WTC11 (cell line): ENCODE data around the gene IFITM10. TPM values are rescaled to one million over a fixed set of nuclear protein-coding genes. Genes with fewer than 3 reads are reported as not detected.

Experiments used
- ATAC-seq: fragments of 200-7000 bp; cut with Tn5 transposase; 2 replicates; pipeline ENCODE4 v1.10.0; 2021; ENCODE audit warnings: mild to moderate bottlenecking, moderate library complexity
- CTCF ChIA-PET: fragments of 300-600 bp; sonication (Branson Sonifier 250); formaldehyde crosslinking; loops from one replicate; lab custom pipeline; 2021; ENCODE audit warnings: antibody characterized with exemption; lab: Charles Lee
- POLR2A ChIA-PET: fragments of 350-600 bp; sonication (Branson Sonifier 250); formaldehyde crosslinking; loops from one replicate; lab custom pipeline; 2021; ENCODE audit warnings: antibody characterized with exemption; lab: Charles Lee
- DNase-seq: peaks from one replicate; pipeline ENCODE4 v3.0.0; 2021; ENCODE audit warnings: low spot score
- H3K27ac Mint-ChIP-seq: 2 replicates; pipeline ENCODE4 v1.8.0; 2021; ENCODE audit warnings: mixed read lengths
- H3K27me3 Mint-ChIP-seq: 2 replicates; pipeline ENCODE4 v1.8.0; 2021; ENCODE audit warnings: low read depth, mild to moderate bottlenecking, moderate library complexity, mixed read lengths
- H3K36me3 Mint-ChIP-seq: 2 replicates; pipeline ENCODE4 v1.8.0; 2021; ENCODE audit warnings: mixed read lengths
- H3K4me1 Mint-ChIP-seq: 2 replicates; pipeline ENCODE4 v1.8.0; 2022; ENCODE audit warnings: mixed read lengths
- H3K4me3 Mint-ChIP-seq: 2 replicates; pipeline ENCODE4 v1.8.0; 2021; ENCODE audit warnings: mild to moderate bottlenecking, moderate library complexity, mixed read lengths
- H3K9me3 Mint-ChIP-seq: 2 replicates; pipeline ENCODE4 v1.8.0; 2021; ENCODE audit warnings: mixed read lengths
- ESRRA ChIP-seq: sonication (generic); formaldehyde crosslinking; IDR thresholded peaks from 2 replicates; pipeline ENCODE4 v1.8.1; 2022; ENCODE audit warnings: mild to moderate bottlenecking, missing genetic modification reagents, borderline replicate concordance
- FOXK1 ChIP-seq: sonication (generic); formaldehyde crosslinking; IDR thresholded peaks from 2 replicates; pipeline ENCODE4 v1.8.0; 2022; ENCODE audit warnings: mild to moderate bottlenecking, moderate library complexity, missing genetic modification reagents
- JAZF1 ChIP-seq: fragments of 250-450 bp; sonication (Bioruptor Pico); IDR thresholded peaks from 2 replicates; pipeline ENCODE4 v1.9.0; 2021; ENCODE audit warnings: moderate library complexity, mild to moderate bottlenecking, inconsistent platforms
- KAT7 ChIP-seq: sonication (generic); formaldehyde crosslinking; IDR thresholded peaks from 2 replicates; pipeline ENCODE4 v1.8.1; 2023; ENCODE audit warnings: missing genetic modification reagents, mild to moderate bottlenecking, borderline replicate concordance
- MYBL2 ChIP-seq: sonication (generic); formaldehyde crosslinking; IDR thresholded peaks from 2 replicates; pipeline ENCODE4 v1.8.1; 2023; ENCODE audit warnings: mild to moderate bottlenecking, moderate library complexity, missing genetic modification reagents
- PREB ChIP-seq: sonication (generic); formaldehyde crosslinking; IDR thresholded peaks from 2 replicates; pipeline ENCODE4 v1.8.1; 2022; ENCODE audit warnings: mild to moderate bottlenecking, missing genetic modification reagents, moderate library complexity, borderline replicate concordance
- RORB ChIP-seq: fragments of 250-450 bp; sonication (Bioruptor Pico); IDR thresholded peaks from 2 replicates; pipeline ENCODE4 v1.9.0; 2021; ENCODE audit warnings: mild to moderate bottlenecking
- SP1 ChIP-seq: sonication (generic); formaldehyde crosslinking; conservative IDR thresholded peaks from 2 replicates; pipeline ENCODE4 v1.8.1; 2022; ENCODE audit warnings: missing genetic modification reagents
- TEAD4 ChIP-seq: sonication (generic); formaldehyde crosslinking; IDR thresholded peaks from 2 replicates; pipeline ENCODE4 v1.8.0; 2022; ENCODE audit warnings: mild to moderate bottlenecking, missing genetic modification reagents
- TP53 ChIP-seq: sonication (generic); formaldehyde crosslinking; IDR thresholded peaks from 2 replicates; pipeline ENCODE4 v1.8.1; 2023; ENCODE audit warnings: mild to moderate bottlenecking, missing genetic modification reagents
- ZBTB43 ChIP-seq: sonication (generic); formaldehyde crosslinking; IDR thresholded peaks from 2 replicates; pipeline ENCODE4 v1.8.1; 2023; ENCODE audit warnings: mild to moderate bottlenecking, missing genetic modification reagents
- ZNF138 ChIP-seq: sonication (generic); formaldehyde crosslinking; conservative IDR thresholded peaks from 2 replicates; pipeline ENCODE4 v1.8.1; 2022; ENCODE audit warnings: mild to moderate bottlenecking, moderate library complexity, missing genetic modification reagents
- ZNF512 ChIP-seq: sonication (generic); formaldehyde crosslinking; IDR thresholded peaks from 2 replicates; pipeline ENCODE4 v1.8.1; 2022; ENCODE audit warnings: missing genetic modification reagents, borderline replicate concordance
- total RNA-seq: library from RNA; stranded (reverse); gene quantifications from 3 replicates; pipeline ENCODE4 v1.2.3, GENCODE V29; 2021
- TF ChIP-seq, protein P1 (sequence below): sonication (generic); formaldehyde crosslinking; IDR thresholded peaks from 2 replicates; pipeline ENCODE4 v1.8.0; 2022; ENCODE audit warnings: missing genetic modification reagents
- TF ChIP-seq, protein P2 (sequence below): fragments of 250-450 bp; sonication (Bioruptor Pico); IDR thresholded peaks from 2 replicates; pipeline ENCODE4 v1.8.0; 2021; ENCODE audit warnings: mild to moderate bottlenecking
- TF ChIP-seq, protein P3 (sequence below): sonication (generic); formaldehyde crosslinking; IDR thresholded peaks from 2 replicates; pipeline ENCODE4 v1.8.1; 2023; ENCODE audit warnings: mild to moderate bottlenecking, missing genetic modification reagents
- TF ChIP-seq, protein P4 (sequence below): sonication (generic); formaldehyde crosslinking; IDR thresholded peaks from 2 replicates; pipeline ENCODE4 v1.8.1; 2022; ENCODE audit warnings: mild to moderate bottlenecking, moderate library complexity, missing genetic modification reagents

Gene IFITM10
- total RNA-seq, 1 experiment from 2014 or later, result 1.7 TPM

DNA sequence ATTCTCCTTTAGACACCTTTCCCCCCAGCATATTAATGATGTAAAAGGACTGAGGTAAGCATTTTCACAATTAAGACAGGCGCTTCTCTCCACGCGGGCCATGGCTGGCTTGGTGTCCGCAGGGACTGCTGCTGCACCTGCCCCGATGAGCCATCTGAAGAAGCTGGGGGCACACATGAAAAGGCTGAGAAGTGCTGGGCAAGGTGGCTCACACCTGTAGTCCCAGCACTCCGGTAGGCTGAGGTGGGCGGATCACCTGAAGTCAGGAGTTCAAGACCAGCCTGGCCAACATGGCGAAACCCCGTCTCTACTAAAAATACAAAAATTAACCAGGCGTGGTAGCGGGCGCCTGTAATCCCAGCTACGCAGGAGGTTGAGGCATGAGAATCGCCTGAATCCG lies 32.1 kb downstream of the IFITM10 start (continued):
- no peak for TF ChIP-seq ZNF512 (CRISPR knock-in tag)

- Mint-ChIP-seq H3K4me1 (no peaks in the 10 kb centered on the region), H3K9me3 (peaks cover 8% of the 10 kb centered on the region), H3K27me3 (peaks cover 28% of the 10 kb centered on the region), H3K27ac (no peak overlapping the region), H3K4me3 (no peak overlapping the region)
- ChIA-PET CTCF (interaction anchor here (0.7 to 1.8 kb wide), 6 partner anchors 32 to 183 kb away, joined by 3 to 5 read pairs (median 3); no protein-coding TSS in a partner anchor), POLR2A (no interaction called here)
- no peak for ATAC-seq
- TF ChIP-seq ZNF138 (CRISPR knock-in tag) (no peak), MYBL2 (CRISPR knock-in tag) (no peak), JAZF1 (CRISPR knock-in tag) (no peak), ZBTB43 (CRISPR knock-in tag) (no peak), ESRRA (CRISPR knock-in tag) (no peak), PREB (CRISPR knock-in tag) (no peak), TP53 (no peak), KAT7 (CRISPR knock-in tag) (no peak)
- TF ChIP-seq, protein P1, sequence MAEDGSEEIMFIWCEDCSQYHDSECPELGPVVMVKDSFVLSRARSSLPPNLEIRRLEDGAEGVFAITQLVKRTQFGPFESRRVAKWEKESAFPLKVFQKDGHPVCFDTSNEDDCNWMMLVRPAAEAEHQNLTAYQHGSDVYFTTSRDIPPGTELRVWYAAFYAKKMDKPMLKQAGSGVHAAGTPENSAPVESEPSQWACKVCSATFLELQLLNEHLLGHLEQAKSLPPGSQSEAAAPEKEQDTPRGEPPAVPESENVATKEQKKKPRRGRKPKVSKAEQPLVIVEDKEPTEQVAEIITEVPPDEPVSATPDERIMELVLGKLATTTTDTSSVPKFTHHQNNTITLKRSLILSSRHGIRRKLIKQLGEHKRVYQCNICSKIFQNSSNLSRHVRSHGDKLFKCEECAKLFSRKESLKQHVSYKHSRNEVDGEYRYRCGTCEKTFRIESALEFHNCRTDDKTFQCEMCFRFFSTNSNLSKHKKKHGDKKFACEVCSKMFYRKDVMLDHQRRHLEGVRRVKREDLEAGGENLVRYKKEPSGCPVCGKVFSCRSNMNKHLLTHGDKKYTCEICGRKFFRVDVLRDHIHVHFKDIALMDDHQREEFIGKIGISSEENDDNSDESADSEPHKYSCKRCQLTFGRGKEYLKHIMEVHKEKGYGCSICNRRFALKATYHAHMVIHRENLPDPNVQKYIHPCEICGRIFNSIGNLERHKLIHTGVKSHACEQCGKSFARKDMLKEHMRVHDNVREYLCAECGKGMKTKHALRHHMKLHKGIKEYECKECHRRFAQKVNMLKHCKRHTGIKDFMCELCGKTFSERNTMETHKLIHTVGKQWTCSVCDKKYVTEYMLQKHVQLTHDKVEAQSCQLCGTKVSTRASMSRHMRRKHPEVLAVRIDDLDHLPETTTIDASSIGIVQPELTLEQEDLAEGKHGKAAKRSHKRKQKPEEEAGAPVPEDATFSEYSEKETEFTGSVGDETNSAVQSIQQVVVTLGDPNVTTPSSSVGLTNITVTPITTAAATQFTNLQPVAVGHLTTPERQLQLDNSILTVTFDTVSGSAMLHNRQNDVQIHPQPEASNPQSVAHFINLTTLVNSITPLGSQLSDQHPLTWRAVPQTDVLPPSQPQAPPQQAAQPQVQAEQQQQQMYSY (CRISPR knock-in tag), result no peak
- TF ChIP-seq, all 79 proteins: peak for 0
- H3K36me3 Mint-ChIP-seq, result no peaks in the 10 kb centered on the region; the same call in 1 of the 2 replicates
- no peak for DNase-seq
These were observed 32.6 kb downstream of the IFITM10 start for GRCh38 chr11:1717745-1718144.

- Mint-ChIP-seq H3K4me1 (no peaks in the 10 kb centered on the region), H3K4me3 (no peak overlapping the region), H3K36me3 (no peaks in the 10 kb centered on the region), H3K27ac (no peak overlapping the region), H3K27me3 (peaks cover 21% of the 10 kb centered on the region), H3K9me3 (no peaks in the 10 kb centered on the region)
- POLR2A ChIA-PET, result no interaction called here
- ATAC-seq (no peak), DNase-seq (no peak)
- CTCF ChIA-PET, result interaction anchor here (0.9 to 1.5 kb wide), 4 partner anchors 21 to 118 kb away, joined by 3 to 8 read pairs (median 3); no protein-coding TSS in a partner anchor
- TF ChIP-seq SP1 (no peak), JAZF1 (CRISPR knock-in tag) (no peak), TEAD4 (CRISPR knock-in tag) (no peak), FOXK1 (CRISPR knock-in tag) (no peak), ZNF138 (CRISPR knock-in tag) (no peak), PREB (CRISPR knock-in tag) (no peak), RORB (CRISPR knock-in tag) (no peak), KAT7 (CRISPR knock-in tag) (no peak)
- TF ChIP-seq, protein P2, sequence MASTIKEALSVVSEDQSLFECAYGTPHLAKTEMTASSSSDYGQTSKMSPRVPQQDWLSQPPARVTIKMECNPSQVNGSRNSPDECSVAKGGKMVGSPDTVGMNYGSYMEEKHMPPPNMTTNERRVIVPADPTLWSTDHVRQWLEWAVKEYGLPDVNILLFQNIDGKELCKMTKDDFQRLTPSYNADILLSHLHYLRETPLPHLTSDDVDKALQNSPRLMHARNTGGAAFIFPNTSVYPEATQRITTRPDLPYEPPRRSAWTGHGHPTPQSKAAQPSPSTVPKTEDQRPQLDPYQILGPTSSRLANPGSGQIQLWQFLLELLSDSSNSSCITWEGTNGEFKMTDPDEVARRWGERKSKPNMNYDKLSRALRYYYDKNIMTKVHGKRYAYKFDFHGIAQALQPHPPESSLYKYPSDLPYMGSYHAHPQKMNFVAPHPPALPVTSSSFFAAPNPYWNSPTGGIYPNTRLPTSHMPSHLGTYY, result no peak
- TF ChIP-seq, protein P3, sequence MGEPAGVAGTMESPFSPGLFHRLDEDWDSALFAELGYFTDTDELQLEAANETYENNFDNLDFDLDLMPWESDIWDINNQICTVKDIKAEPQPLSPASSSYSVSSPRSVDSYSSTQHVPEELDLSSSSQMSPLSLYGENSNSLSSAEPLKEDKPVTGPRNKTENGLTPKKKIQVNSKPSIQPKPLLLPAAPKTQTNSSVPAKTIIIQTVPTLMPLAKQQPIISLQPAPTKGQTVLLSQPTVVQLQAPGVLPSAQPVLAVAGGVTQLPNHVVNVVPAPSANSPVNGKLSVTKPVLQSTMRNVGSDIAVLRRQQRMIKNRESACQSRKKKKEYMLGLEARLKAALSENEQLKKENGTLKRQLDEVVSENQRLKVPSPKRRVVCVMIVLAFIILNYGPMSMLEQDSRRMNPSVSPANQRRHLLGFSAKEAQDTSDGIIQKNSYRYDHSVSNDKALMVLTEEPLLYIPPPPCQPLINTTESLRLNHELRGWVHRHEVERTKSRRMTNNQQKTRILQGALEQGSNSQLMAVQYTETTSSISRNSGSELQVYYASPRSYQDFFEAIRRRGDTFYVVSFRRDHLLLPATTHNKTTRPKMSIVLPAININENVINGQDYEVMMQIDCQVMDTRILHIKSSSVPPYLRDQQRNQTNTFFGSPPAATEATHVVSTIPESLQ (CRISPR knock-in tag), result no peak
- TF ChIP-seq, protein P4, sequence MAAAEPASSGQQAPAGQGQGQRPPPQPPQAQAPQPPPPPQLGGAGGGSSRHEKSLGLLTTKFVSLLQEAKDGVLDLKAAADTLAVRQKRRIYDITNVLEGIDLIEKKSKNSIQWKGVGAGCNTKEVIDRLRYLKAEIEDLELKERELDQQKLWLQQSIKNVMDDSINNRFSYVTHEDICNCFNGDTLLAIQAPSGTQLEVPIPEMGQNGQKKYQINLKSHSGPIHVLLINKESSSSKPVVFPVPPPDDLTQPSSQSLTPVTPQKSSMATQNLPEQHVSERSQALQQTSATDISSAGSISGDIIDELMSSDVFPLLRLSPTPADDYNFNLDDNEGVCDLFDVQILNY, result no peak
These were observed 35.2 kb downstream of the IFITM10 start for GRCh38 chr11:1714908-1715885.
